GM19438 (cell line): Measurements from ENCODE around the gene LRTM2.
A peak's percentile ranks its signal among the peaks of the same experiment; 100 is the strongest.

Experiments
- ATAC-seq: cut with Tn5 transposase; IDR thresholded peaks from one replicate; pipeline ENCODE4 v1.9.1; 2021; ENCODE audit warnings: low read depth; ENCODE audit not compliant: unreplicated experiment

The LRTM2 gene

DNA sequence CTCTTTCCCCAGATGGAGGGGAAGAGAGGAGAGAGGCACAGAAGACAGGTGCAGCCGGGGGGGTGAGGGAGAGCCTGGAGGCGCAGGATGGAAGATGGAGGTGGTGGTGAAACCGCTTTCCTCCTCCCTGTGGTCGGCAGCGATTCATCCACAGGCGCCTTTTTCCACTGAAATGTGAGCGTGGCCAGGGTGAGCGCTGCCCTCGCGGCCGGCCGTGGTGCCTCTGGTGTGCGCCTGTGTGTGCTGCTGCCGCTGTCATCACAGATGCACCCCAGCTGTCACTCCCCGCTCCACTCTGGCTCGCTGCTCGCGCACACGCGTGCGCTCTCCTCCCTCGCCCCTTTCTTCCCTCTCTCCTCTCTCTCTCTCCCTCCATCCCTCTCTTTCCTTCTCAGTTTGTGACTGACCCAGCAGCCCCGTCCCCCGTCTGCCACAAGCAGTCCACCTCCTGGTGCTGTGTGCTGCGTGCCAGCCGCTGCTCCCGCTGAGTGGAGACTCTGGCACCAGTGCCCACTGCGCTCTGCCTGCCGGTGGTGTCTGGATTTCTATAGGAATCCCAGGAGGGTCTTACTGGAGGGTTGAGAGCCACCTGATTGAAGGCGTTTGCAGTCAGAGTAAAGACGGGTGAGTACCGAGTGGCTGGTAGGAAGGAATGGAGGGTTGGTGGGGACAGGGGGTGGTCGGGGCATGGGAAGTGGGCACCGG is at the start of gene LRTM2:
Gene LRTM2 (plus strand): TSS at position 375 of the 705 bp plus-strand sequence. CDS start 7,584 bp downstream, outside the sequence.
- no peak for ATAC-seq

DNA sequence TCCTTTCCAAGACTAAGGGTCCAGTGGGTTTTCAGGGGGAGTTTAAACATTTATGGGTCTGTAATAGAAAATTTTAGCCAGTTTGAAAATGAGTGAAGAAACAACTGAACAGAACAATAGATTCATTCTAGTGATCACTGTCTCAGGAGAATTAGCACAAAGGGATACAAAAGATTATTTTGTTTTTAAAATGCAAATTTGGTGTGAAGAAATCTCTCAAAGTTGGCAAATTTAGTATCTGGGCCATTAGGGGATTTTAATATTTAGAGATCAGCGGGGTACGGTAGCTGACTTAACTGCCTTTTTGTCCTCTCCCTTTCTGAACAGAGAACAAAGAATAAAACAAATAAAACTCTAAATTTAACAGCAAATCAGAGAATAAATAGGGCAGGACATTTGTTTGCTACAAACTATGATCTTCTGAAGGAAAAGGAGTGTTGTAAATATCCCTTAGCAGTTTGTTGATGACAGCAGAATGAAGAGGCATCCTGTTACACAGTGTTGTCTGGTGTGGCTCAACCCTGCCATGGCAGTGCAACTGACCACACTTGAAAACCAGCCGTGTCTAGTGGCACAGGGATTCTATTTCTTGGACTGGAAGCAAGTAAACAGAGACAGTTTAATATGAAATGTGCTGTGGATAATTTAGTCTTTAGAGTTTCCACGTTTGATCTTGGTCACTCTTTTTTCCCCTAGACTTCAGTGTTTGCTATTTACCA is 46.3 kb upstream of the LRTM2 start:
- no peak for ATAC-seq

DNA sequence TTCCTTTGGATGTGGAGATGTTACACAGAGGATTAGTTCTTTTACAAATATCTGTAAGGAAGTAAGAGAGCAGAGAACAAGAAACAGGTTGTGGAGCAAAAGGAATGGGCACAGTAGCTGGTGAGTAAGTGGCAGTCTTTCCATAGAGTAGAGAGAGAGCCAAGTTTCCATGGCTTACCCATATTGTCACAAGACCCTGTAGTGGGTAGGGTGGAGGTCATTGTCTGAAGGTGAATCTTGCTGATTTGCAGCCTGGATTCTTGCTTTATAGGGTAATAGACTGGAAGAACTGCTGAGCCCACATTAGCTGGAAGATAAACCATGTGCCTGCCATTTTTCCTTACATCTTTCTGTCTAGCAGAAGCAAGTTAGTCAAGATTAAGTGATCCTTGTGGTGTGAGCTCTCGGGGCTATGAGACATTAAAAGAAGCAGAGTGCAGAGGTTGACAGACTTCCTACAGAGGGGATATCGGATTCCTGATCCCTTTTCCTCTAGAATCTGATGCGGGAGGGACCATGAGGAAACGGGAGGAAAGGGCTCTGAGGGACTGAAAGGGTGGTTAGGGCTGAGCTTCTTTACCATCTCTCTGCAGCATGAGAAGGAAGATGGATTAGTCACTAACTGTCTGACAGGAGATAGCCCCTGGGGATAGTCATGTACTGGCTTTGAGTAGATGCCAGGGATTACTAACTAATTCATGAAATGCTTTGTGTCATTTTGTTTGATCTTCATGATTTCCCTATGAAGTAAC is 44.0 kb upstream of the LRTM2 start:
- ATAC-seq: no peak

DNA sequence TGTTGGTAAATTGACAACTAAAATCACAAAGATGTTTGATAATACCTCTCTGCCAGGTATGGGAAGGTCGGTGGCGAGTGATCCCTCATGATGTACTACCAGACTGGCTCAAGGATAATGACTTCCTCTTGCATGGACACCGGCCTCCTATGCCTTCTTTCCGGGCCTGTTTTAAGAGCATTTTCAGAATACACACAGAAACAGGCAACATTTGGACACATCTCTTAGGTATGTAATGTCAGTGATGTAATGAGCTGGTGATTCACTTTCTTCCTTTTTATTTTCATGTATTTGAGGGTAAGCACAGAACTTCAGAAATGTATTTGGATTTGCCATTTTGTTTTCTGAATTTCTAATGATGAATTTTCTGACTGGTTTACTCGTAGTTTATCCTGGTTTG is 42.6 kb upstream of the LRTM2 start:
- ATAC-seq: no peak

DNA sequence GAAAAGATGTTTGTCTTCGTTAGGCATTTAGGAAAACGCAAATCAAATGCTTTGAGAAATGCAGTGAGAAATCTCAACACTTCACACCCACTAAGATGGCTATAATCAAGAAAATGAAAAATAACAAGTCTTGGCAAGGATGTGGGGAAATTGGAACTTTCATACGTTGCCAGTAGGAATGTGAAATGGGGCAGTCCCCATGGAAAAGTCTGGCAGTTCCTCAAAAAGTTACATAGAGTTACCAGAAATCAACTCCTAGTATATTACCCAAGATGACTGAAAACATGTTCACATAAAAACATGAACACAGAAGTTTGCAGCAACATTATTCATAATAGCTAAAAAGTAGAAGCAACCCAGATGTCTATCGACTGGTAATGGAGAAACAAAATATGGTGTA is 41.5 kb upstream of the LRTM2 start:
- ATAC-seq: no peak

DNA sequence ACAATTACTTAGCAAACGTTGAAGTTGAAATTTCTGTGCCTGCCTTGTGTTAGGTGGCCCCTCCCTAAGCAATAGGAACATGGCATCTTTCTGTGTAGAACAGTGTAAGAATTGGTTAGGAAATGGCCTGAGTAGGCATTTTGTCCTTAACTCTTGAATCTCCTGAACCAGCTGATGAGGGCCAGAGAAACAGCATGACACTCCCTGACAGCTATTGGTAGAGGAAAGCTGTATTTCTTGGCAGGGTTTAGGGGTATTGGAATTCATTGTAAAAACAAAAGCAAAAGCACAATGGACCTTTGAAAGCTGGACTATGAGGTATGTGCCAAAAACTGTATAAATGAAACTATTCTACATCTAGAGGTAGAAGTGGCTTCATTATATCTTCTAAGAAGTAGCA is 40.6 kb upstream of the LRTM2 start:
- ATAC-seq: no peak

DNA sequence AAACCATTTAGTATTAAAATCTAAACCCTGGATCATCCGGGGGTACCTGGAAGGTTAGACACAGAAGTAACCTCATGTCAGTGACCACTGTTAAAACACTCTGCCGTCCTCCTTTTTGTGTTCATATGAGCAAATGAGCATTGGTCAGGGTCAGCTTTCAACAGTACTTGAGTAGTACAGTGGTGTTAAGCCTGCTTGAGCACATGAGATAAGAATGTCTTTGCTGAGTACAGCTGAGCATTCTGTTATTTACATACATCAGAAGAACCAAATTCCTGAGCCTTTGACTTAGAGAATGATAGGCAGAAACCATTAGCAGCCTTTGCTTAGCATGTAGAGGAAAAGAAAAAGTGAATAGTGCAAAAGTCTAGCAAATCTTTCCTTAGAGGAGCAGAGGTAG is 38.6 kb upstream of the LRTM2 start:
- ATAC-seq: no peak

DNA sequence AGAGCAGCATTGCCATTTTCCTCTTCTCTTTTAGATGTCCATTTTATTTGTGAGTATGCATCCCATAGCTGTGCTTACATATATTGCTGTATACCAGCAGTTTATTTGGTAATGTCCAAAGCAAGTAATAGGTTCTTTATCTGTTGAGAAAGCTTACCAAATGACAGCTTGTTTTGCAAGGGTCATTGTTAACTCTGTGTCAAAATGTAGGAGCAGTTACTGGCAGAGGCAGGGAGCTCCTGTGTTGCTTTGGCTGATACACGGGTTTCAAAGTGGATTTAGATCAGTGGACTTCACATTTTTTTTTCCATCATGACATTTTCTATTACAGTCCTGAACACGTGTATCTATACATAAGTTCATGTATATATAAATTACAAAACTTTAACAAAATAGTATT is 38.1 kb upstream of the LRTM2 start:
- ATAC-seq: no peak

DNA sequence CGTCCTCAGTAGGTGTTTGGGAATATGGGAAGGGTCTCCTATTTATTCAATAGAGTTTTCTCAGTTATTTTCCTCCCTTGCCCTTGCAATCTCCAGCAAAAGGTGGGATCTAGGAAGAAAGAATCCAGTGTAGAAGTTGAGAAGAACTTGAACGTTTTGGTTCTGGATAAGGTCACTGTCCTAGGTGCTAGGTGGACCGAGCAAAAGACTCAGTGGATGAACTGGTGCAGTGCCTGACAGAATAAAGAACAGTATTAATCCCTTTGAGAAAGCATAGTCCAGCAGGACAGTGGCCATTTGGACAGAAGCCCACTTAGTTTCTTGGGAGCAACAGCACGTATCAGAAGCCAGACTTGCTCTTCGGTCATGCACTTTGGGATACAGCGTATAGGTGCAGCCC is 32.7 kb upstream of the LRTM2 start:
- no peak for ATAC-seq

DNA sequence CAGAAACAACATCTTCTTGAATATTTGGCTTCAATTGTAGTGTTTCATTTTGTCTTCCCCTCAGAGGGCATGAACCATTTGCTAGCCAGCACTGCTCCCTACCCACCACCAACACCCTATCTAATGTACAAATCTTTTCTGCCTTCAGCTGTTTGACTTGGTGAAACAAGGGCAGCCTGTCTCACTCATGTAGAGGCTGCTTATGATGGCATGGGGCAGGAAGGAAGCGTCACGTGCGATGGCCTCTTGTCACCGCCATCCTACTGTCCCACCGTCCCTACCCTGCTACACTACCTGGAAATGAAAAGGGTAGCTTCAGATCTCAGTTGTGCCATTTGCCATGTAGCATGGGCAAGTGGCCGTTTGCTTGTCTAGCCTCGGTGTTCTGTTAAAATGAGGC is 29.9 kb upstream of the LRTM2 start:
- ATAC-seq: no peak

DNA sequence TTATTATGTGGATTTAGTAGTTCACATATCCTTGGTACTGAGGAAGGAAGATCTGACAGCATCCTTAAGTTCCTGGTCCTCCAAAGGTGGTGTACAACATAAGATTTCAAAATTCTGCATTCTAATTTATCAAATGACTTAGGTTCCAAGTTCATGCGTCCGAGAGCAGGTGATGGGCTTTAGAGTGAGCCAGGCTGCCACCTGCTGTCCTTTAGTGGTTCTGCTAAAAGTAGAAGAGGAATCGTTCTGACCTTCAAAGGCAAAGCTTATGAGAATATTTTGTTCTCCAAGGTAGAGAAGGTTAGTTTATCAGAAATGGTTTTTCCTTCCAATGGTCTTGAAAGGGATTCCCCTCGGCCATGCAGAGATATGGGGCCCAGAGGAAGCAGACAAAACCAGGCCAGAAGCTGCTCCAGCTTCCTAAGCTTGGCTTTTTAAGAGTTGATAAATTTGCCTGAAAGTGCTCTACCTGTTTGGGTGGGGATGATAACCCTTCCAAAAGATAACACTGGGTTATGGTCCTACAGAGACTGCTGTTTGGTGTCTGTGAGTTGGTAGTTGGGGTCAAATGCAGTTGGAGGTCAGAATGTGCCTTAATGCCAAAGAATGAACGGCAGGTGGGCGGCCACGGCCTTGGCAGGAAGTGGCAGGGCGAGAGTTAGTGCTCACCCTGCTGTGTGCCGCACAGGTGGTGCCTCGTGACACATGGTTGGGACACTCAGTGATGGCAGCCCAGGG is 29.1 kb upstream of the LRTM2 start:
- no peak for ATAC-seq

DNA sequence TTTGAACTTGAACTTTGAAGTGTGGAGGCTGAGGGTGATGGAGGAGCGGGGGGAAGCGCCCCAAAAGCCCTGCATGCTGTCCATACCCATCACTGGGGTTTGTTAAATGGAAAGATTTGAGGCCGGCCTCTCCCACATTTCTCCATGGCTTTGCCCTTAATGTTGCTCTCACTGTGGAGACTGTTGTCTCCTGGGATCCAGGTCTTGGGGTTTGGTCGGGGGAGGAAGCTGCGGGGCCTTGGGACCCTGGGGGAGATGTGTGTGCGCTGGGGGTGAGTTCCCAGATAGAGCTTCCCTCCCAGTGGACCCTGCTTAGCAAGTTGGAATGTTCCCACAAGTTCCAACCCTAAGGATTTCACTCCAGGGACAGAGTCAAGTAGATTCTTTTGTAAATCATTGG is 28.0 kb upstream of the LRTM2 start:
- no peak for ATAC-seq

DNA sequence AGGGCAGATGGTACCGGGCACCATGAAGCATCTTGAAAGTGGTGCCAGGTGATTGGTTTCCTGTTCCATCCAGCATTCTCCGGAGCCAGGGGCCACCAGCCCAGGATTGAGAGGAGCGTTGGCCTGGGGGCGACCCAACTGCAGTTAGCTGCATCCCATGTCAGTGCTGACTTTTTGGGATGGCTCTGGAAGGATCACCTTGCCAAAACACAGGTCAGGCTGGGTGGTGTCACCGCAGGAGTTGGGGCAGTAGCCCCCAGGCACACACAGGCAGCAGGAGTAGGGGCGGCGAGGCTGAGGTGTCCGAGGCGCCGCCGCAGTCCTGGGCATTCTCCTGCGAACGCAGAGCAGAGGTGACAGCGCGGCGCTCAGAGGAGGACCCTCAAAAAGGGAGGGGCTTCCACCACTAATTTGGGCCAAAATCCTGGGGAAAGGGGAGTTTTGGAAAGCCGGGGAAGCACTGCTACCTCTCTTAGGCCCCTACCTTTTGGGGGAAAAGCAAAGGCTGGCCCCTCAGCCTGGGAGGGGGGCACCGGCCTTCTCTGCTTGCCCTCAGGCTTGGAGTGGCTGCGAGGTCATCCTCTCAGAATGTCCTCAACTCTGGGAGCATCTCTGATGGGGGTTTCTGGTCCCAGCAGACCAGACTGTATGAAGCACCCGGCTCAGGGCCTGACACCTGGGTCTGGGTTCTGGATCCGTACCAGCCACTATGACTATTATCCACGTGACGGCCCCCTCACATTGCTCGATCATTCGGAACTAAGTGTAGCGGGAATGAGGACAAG is 26.7 kb upstream of the LRTM2 start:
- ATAC-seq: no peak

DNA sequence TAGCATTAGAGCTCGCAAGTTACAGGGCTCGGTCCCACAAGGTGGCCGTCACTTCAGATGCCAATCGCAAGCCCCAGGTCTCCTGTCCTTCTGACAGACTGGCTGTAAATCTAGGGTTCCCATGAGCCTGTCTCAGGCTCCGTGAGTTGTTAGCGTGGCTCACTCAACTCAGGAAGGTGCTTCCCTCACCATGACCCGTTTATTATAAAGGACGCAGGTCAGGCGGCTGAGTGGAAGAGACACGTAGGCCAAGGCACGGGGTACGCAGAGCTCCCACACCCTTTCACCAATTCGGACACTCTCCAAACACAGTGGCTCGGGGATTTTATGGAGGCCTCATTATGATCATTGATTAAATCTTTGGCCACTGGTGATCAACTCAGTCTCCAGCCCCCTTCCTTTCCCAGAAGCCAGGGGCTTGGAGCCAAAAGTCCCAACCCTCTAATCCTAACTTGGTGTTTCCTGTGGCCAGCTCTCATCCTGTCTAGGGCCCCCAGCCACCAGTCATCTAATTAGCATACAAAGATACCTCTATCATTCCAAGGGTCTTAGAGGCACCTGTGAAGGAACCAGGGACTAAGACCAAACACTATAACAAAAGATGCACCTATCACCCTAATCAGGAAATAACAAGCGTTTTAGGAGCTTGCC is 25.8 kb upstream of the LRTM2 start:
- ATAC-seq: no peak

DNA sequence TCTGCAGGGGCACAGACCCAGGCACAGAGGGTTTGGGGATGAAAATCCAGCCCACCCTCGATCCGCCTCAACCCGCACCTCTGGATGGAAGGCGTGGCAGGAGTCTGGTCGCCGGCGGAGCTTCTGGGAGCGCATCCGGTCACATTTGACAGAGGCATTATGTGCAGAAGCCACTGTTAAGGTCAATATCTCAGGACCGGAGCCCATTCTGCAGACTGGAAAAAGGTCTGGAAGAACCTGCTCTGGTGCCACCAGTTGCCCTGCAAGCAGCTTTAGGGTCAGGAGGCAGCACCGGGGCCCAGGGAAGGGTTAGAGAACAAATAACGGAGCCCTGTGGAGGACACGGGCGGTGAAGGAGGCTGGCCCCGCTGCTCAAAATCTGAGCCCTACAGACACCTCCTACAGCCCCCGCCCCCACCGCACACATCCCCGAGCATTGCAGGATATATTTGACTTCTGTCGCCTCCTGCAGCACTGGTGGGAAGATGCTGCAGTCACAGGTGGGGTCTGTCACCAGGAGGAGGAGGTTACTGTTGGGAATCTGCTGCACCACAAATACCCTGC is 25.1 kb upstream of the LRTM2 start:
- ATAC-seq: no peak

DNA sequence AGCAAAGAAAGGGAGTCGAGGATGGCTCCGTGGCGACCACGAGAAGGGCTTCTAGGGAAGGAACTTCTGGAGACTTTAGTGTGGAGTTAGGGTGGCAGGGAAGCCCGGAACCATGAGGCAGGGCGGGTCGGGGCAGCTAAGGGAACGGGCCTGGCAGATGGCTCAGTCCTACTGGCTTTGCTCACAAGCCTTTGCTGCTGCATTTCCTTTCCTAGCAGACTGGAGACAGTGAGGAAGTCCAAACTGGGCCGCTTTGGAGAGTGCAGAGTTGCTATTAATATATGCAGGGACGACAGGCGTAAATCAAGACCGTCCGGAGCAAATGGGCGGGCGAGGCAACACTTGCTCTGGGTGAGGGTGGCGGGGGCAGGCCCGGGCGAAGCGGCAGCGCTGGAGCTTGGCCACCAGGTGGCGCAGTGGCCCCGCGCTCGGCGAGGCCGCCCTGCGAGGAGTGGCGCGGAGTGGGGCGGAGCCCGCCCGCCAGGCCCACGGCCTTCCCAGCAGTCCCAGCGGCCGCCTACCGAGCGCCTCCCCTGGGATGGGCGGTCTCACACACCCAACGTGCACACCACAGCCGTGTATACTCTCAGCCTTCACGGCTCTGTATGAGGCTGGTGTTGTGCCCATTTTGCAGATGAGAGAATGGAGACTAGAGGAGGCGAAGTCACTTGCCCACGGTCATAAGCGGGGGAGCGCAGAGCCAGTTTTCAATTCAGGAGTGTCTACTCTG is 24.4 kb upstream of the LRTM2 start:
- ATAC-seq: peak; percentile 82

DNA sequence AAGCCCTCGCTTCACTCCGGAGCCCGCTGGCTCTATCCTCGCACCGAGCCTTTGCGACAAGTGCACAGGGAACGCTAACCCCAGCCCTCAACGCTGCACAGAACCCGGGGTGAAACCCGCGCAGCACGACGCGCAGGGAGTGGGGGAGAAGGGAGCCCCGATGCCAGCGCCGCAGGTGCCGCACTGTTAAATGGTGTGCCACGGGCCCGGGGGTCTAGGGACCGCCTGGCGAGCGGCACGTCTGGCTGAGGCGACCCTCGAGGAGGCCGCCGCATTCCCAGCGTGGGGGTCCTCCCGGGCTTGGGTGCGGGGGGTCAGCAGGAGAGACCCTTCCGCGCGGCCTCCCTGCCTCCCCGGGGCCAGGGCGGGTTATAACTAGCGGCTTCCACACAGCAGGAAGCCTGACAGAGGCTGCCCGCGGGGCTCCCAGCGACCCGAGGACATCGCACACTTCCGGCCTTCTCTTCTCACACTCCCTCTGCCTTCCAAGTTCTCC is 23.8 kb upstream of the LRTM2 start:
- ATAC-seq: peak; percentile 26
